ENCODE results near the gene EDC3.
"Not testable (repeated sequence)": the region's sequence is repeated elsewhere in the genome, so short reads cannot be mapped to it uniquely, and the experiment has no call there.

EDC3 gene

DNA sequence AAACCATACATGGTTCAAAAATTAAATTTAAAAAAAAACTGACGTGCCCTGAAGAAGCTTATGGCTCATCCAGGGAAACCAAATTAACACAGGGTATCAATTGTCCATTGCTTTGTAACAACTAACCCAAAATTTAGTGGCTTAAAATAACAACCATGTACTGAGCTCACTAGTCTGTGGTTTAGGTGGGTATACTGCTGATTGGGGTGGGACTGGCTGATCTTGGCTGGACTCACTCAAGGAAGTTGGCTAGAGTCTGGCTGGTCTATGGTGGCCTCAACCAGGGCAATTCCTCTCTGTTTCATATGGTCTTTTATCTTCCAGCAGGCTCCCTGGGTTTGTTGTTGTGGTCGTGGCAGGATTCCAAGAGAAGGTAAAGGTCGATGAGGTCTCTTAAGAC lies 14.1 kb upstream of the EDC3 start:
- no peak for DNase-seq (ENCODE audit: low read depth)

GRCh38 chr15:74709011-74709410 lies 13.2 kb upstream of the EDC3 start:
- DNase-seq (ENCODE audit: low read depth): no peak

DNA sequence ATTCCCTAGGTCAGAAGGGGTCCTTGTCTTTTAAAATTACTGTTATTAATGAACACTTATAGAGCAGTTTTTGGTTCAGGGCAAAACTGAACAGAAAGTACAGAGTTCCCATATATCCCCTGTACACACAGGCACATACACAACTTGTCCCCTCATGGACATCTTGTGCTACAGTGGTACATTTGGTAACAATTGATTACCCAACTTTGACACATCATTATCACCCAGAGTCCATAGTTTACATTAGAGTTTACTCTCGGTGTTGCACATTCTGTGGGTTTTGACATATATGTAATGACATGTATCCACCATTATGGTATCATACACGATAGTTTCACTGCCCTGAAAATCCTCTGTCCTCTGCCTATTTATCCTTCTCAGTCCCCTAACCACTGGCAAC lies 984 bp upstream of the EDC3 start:
- DNase-seq (ENCODE audit: low read depth): no peak

GRCh38 chr15:74696398-74696729 lies 540 bp upstream of the EDC3 start:
- no peak for DNase-seq (ENCODE audit: low read depth)

GRCh38 chr15:74692327-74692726 lies 3.5 kb downstream of the EDC3 start:
- DNase-seq (ENCODE audit: low read depth): no peak

DNA sequence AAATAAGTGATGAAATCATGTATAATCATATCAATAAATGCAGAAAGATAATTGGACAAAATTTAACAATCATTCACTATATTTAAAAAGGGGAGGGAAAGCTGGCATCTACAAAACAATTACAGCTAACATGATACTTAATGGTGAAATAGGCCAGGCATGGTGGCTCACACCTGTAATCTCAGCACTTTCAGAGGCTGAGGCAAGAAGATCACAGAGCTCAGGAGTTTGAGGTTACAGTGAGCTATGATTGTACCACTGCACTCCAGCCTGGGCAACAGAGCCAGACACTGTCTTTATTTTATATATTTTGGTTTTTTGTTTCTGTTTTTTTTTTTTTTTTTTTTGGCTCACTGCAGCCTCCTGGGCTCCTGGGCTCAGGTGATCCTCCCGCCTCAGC lies 12.1 kb downstream of the EDC3 start:
- no peak for DNase-seq (ENCODE audit: low read depth)

GRCh38 chr15:74682954-74683353 lies 12.9 kb downstream of the EDC3 start:
- no peak for DNase-seq (ENCODE audit: low read depth)

DNA sequence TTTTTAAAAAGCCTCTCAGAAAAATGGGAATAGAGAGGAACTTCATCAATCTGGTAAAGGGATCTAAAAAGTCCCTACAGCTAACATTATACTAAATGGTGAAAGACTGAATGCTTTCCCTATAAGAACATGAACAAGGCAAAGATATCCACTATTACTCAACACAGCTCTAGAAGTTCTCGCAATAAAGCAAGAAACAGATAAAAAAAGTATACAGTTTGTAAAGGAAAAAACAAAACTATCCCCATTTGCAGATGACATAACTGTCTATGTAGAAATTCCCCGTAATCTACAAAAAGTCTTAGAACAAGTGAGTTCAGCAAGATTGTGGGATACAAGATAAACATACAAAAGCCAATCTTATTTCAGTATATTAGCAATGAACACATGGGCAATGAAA lies 15.4 kb downstream of the EDC3 start:
- DNase-seq (ENCODE audit: low read depth): no peak

- DNase-seq (ENCODE audit: low read depth): no peak
Measured at GRCh38 chr15:74676801-74677200, 19.0 kb downstream of the EDC3 start.

DNA sequence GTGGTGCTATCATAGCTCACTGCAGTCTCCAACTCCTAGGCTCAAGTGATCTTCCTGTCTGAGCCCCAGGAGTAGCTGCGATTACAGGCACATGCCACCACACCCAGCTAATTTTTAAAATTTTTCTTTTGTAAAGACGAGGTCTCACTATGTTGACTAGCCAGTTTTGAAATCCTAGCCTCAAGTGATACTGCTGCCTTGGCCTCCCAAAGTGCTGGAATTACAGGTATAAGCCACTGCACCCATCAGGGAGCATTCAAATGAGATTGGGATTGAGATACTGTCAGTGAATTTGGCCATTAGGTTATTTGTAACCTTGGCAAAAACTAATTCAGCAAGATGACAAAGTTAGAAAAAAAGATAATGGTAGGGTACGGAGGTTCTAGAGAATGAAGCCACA lies 21.7 kb downstream of the EDC3 start:
- DNase-seq (ENCODE audit: low read depth): no peak

DNA sequence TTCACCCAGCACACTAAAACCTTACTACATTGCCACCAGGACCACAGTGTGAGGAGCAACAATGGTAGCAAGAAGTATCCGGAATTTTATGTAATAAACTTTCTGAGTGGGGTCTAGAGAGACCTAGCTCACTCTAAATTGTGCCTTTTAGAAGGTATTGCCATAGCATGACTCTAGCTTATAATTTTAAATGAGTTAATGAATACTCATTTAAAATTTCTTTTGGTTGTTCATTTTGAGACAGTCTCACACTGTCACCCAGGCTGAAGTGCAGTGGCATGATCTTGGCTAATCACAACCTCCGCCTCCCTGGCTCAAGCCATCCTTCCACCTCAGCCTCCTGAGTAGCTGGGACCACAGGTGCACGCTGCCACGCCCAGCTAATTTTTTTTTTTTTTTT lies 26.2 kb downstream of the EDC3 start:
- no peak for DNase-seq (ENCODE audit: low read depth)

GRCh38 chr15:74667975-74668374 lies 27.8 kb downstream of the EDC3 start:
- no peak for DNase-seq (ENCODE audit: low read depth)

- no peak for DNase-seq (ENCODE audit: low read depth)
Measured at GRCh38 chr15:74664670-74665069, 31.2 kb downstream of the EDC3 start.

DNA sequence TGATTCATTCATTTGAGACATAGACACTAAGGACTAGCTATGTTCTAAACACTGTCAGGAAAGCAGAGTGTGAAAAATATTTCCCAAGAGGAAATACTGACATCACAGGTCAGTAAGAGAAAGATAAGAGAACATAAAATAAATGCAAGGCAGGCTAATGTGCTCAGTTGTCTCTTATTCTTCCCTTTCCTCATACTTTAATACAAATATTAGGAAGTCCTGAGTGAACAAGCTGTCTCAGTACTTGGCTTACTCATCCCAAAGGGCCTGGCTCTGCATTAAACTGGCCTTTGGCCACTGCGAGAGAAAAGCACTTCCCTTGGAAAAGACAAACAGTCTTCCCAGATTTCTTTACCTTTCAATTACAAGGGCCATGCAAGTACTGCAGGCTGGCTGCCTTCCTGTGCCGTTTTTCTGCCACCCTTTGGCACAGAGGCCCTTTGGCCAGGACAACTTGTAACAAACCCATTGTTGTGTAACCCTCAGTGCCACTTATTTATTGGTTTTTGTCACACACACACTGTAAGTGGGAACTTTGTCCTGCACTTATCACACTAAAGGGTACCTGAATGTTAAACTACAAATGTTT lies 31.7 kb downstream of the EDC3 start:
- DNase-seq (ENCODE audit: low read depth): no peak

GRCh38 chr15:74663303-74664027 lies 32.4 kb downstream of the EDC3 start:
- DNase-seq (ENCODE audit: low read depth): no peak

- no peak for DNase-seq (ENCODE audit: low read depth)
Measured at GRCh38 chr15:74662064-74662860, 33.6 kb downstream of the EDC3 start.

DNA sequence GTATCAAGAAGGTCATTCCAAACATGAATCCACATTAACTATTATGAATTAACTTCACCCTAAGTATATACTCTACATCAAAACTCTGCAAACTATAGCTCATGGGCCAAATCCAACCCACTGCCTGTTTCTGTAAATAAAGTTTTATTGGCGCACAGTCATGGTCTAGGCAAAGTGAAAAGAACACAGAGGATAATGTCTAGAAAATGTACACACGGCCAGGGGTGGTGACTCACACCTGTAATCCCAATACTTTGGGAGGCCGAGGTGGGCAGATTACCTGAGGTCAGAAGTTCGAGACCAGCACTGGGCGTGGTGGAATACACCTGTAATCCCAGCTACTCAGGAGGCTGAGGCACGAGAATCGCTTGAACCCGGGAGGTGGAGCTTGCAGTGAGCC lies 34.5 kb downstream of the EDC3 start:
- DNase-seq (ENCODE audit: low read depth): not testable (repeated sequence)

GRCh38 chr15:74657846-74658245 lies 38.0 kb downstream of the EDC3 start:
- DNase-seq (ENCODE audit: low read depth): no peak

GRCh38 chr15:74656935-74657535 lies 38.8 kb downstream of the EDC3 start:
- no peak for DNase-seq (ENCODE audit: low read depth)

- no peak for DNase-seq (ENCODE audit: low read depth)
Measured at GRCh38 chr15:74655424-74655823, 40.4 kb downstream of the EDC3 start.

DNA sequence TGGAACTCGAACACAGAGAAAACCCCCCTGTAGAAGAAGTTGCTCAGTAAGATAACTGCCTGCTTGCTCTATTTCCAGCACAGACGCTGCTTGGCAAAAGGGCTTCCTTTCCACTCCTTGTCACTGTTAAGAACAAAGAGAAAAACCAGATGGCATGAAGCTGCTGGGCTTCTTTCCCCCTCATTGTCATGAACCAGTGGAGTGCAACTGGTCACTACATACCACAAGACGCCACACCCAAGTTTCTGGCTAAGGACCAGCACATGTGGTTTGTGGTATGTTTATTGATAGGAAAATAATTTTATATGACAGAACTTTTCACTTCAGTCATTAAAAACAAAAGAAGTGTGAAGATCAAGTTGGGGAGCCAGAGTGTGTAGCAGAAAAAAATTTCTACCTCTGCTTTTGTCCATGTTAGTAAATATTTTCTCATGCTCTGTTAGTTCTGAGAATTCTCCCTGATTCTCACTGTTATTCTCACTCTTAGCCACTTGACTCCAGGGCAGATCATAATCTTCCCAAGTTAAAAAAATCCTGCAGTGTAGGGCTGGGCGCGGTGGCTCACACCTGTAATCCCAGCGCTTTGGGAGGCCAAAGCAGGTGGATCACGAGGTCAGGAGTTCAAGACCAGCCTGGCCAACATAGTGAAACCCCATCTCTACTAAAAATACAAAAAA lies 42.3 kb downstream of the EDC3 start:
- DNase-seq (ENCODE audit: low read depth): no peak

- DNase-seq (ENCODE audit: low read depth): no peak
Measured at GRCh38 chr15:74651242-74651741, 44.5 kb downstream of the EDC3 start.
